ENCODE data around the gene MED26. TPM values are rescaled to one million over a fixed set of nuclear protein-coding genes. Genes with fewer than 3 reads are reported as not detected.
A peak's percentile ranks its signal among the peaks of the same experiment; 100 is the strongest.

Gene MED26
- total and polyA plus RNA-seq, 9 of the 15 experiments (the other 6 are each of a cell fraction or from before 2014, with no cell fraction given) = 0.71 to 15.1 (median 6.2) TPM

- peak; percentile 96 for TF ChIP-seq KDM5B (IDR thresholded peaks at IDR 0.05; ENCODE audit: insufficient replicate concordance, low read depth, low read length)
- no peak for TF ChIP-seq RNF219 (CRISPR knock-in tag; IDR thresholded peaks at IDR 0.05)
- no peak for TF ChIP-seq ZNF263 (CRISPR knock-in tag; IDR thresholded peaks at IDR 0.05; ENCODE audit: borderline replicate concordance)
- TF ChIP-seq, protein P1, sequence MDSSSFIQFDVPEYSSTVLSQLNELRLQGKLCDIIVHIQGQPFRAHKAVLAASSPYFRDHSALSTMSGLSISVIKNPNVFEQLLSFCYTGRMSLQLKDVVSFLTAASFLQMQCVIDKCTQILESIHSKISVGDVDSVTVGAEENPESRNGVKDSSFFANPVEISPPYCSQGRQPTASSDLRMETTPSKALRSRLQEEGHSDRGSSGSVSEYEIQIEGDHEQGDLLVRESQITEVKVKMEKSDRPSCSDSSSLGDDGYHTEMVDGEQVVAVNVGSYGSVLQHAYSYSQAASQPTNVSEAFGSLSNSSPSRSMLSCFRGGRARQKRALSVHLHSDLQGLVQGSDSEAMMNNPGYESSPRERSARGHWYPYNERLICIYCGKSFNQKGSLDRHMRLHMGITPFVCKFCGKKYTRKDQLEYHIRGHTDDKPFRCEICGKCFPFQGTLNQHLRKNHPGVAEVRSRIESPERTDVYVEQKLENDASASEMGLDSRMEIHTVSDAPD (CRISPR knock-in tag; IDR thresholded peaks at IDR 0.05) = no peak
- no peak for TF ChIP-seq BCLAF1 (IDR thresholded peaks at IDR 0.05; ENCODE audit: borderline replicate concordance in 1 of 2, control insufficient read depth in 1 of 2, low read depth in 2 of 2, low read length in 1 of 2)
- TF ChIP-seq NR0B1 (IDR thresholded peaks at IDR 0.05; ENCODE audit: partially characterized antibody) = no peak
- TF ChIP-seq KAT7 (CRISPR knock-in tag; IDR thresholded peaks at IDR 0.05; ENCODE audit: borderline replicate concordance) = peak; percentile 96; the same call in 1 of the 2 replicates
- TF ChIP-seq, protein P2, sequence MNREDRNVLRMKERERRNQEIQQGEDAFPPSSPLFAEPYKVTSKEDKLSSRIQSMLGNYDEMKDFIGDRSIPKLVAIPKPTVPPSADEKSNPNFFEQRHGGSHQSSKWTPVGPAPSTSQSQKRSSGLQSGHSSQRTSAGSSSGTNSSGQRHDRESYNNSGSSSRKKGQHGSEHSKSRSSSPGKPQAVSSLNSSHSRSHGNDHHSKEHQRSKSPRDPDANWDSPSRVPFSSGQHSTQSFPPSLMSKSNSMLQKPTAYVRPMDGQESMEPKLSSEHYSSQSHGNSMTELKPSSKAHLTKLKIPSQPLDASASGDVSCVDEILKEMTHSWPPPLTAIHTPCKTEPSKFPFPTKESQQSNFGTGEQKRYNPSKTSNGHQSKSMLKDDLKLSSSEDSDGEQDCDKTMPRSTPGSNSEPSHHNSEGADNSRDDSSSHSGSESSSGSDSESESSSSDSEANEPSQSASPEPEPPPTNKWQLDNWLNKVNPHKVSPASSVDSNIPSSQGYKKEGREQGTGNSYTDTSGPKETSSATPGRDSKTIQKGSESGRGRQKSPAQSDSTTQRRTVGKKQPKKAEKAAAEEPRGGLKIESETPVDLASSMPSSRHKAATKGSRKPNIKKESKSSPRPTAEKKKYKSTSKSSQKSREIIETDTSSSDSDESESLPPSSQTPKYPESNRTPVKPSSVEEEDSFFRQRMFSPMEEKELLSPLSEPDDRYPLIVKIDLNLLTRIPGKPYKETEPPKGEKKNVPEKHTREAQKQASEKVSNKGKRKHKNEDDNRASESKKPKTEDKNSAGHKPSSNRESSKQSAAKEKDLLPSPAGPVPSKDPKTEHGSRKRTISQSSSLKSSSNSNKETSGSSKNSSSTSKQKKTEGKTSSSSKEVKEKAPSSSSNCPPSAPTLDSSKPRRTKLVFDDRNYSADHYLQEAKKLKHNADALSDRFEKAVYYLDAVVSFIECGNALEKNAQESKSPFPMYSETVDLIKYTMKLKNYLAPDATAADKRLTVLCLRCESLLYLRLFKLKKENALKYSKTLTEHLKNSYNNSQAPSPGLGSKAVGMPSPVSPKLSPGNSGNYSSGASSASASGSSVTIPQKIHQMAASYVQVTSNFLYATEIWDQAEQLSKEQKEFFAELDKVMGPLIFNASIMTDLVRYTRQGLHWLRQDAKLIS (CRISPR knock-in tag; IDR thresholded peaks at IDR 0.05) = peak; percentile 91
- TF ChIP-seq ATF7 (IDR thresholded peaks at IDR 0.05) = peak; percentile 74
- no peak for TF ChIP-seq WHSC1 (IDR thresholded peaks at IDR 0.05; ENCODE audit: low read length)
Observed at GRCh38 chr19:16542045-16542909, 85.7 kb downstream of the MED26 start, which contains the start of gene CHERP (continued).

All from K562 (cell line).